Measurements from ENCODE around the gene KIF26A.

DNA sequence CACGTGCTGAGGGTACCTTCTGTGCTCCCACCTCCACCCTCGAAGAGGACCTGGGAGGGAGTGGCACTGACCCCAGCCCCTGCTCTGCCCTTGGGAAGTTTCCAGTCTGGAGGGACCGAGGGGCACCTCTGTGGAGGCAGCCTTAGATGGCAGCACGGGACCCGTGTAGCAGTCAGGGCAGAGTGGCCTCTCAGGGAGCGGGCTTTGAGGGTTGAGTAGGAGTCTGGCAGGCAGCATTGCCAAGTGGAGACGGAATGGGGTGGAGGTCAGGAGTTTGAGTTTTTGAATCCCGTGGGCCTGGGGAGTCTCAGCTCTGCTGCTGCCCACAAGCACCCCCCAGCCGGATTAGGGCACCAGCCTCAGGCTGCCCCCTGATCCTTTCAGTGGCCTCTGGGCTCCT, 21.6 kb downstream of the KIF26A start:
- TF ChIP-seq, protein P1, sequence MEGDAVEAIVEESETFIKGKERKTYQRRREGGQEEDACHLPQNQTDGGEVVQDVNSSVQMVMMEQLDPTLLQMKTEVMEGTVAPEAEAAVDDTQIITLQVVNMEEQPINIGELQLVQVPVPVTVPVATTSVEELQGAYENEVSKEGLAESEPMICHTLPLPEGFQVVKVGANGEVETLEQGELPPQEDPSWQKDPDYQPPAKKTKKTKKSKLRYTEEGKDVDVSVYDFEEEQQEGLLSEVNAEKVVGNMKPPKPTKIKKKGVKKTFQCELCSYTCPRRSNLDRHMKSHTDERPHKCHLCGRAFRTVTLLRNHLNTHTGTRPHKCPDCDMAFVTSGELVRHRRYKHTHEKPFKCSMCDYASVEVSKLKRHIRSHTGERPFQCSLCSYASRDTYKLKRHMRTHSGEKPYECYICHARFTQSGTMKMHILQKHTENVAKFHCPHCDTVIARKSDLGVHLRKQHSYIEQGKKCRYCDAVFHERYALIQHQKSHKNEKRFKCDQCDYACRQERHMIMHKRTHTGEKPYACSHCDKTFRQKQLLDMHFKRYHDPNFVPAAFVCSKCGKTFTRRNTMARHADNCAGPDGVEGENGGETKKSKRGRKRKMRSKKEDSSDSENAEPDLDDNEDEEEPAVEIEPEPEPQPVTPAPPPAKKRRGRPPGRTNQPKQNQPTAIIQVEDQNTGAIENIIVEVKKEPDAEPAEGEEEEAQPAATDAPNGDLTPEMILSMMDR (conservative IDR thresholded peaks at IDR 0.05) = no peak
- no peak for TF ChIP-seq ZFX (IDR thresholded peaks at IDR 0.05)
